ENCODE results near the gene CDH4.

DNA sequence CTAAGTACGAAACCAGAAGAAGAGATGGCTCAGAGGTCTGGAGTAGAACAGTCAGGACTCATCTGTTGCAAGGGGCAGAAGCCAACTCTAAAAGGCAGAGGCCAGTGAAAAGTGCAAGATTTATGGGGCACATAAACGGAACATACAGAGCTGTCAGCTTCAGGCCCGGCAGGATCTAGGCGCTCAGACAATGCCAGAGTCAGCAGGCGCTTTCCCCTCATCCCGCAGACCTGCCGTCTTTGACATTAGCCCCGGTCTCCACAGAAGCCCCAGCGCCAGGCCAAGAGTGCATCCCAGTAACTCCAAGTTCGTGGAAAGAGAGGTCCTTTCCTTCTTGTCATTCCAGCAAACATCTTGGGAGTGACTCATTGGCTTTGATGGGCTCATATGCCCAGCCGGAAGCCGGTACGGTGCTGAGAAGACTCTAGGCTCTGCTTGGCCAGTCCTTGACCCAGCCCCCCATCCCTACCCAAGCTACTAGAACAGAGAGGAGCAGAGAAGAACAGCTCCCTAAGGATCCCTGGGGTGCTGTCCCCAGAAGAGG, 552.8 kb downstream of the CDH4 start:
- TF ChIP-seq, protein P1, sequence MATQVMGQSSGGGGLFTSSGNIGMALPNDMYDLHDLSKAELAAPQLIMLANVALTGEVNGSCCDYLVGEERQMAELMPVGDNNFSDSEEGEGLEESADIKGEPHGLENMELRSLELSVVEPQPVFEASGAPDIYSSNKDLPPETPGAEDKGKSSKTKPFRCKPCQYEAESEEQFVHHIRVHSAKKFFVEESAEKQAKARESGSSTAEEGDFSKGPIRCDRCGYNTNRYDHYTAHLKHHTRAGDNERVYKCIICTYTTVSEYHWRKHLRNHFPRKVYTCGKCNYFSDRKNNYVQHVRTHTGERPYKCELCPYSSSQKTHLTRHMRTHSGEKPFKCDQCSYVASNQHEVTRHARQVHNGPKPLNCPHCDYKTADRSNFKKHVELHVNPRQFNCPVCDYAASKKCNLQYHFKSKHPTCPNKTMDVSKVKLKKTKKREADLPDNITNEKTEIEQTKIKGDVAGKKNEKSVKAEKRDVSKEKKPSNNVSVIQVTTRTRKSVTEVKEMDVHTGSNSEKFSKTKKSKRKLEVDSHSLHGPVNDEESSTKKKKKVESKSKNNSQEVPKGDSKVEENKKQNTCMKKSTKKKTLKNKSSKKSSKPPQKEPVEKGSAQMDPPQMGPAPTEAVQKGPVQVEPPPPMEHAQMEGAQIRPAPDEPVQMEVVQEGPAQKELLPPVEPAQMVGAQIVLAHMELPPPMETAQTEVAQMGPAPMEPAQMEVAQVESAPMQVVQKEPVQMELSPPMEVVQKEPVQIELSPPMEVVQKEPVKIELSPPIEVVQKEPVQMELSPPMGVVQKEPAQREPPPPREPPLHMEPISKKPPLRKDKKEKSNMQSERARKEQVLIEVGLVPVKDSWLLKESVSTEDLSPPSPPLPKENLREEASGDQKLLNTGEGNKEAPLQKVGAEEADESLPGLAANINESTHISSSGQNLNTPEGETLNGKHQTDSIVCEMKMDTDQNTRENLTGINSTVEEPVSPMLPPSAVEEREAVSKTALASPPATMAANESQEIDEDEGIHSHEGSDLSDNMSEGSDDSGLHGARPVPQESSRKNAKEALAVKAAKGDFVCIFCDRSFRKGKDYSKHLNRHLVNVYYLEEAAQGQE (IDR thresholded peaks at IDR 0.05; ENCODE audit: insufficient read depth in 1 of 2, low read depth in 2 of 2, low read length in 2 of 2) = no peak
- TF ChIP-seq POLR2AphosphoS5 (IDR thresholded peaks at IDR 0.05; ENCODE audit: low read depth, low read length) = no peak

All from PFSK-1 (cell line).